Gastrocnemius medialis (tissue), 4 donors: ENCODE data around the gene OR6B3.

Source experiments
- POLR2A ChIP-seq, 2 donors: fragments of 450-650 bp; IDR thresholded peaks; one replicate each; pipeline ENCODE4 v1.6.1; 2017; ENCODE audit warnings: antibody characterized with exemption in 2 of 2, mild to moderate bottlenecking in 2 of 2, moderate library complexity in 2 of 2
- TF ChIP-seq, protein P1 (sequence below), 5 experiments: fragments of 450-650 bp in 3 of 5; fragments of 200-600 bp in 2 of 5; sonication (generic) in 2 of 5; IDR thresholded peaks in 4 of 5; conservative IDR thresholded peaks in 1 of 5; 1 replicate in 4 of 5; 2 replicates in 1 of 5; pipeline ENCODE4 v1.5.1; 2016 to 2019; ENCODE audit warnings: antibody characterized with exemption in 5 of 5, mild to moderate bottlenecking in 3 of 5, moderate library complexity in 3 of 5

DNA sequence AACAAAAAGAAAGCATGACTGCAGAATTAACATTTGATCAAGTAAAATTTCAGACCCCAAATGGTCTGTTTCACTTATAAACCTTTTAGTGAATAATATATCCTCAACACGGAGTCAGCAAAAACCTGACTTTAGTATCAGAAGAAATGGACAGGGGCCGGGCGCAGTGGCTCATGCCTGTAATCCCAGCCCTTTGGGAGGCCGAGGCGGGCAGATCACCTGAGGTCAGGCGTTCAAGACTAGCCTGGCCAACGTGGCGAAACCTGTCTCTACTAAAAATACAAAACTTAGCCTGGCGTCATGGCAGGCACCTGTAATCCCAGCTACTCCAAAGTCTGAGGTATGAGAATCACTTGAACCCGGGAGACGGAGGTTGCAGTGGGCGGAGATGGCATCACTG is 3.0 kb downstream of the OR6B3 start:
- TF ChIP-seq, protein P1, sequence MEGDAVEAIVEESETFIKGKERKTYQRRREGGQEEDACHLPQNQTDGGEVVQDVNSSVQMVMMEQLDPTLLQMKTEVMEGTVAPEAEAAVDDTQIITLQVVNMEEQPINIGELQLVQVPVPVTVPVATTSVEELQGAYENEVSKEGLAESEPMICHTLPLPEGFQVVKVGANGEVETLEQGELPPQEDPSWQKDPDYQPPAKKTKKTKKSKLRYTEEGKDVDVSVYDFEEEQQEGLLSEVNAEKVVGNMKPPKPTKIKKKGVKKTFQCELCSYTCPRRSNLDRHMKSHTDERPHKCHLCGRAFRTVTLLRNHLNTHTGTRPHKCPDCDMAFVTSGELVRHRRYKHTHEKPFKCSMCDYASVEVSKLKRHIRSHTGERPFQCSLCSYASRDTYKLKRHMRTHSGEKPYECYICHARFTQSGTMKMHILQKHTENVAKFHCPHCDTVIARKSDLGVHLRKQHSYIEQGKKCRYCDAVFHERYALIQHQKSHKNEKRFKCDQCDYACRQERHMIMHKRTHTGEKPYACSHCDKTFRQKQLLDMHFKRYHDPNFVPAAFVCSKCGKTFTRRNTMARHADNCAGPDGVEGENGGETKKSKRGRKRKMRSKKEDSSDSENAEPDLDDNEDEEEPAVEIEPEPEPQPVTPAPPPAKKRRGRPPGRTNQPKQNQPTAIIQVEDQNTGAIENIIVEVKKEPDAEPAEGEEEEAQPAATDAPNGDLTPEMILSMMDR (IDR thresholded peaks at IDR 0.05 in 4 of 5, conservative IDR thresholded peaks at IDR 0.05 in 1 of 5) = no peak
- no peak for TF ChIP-seq POLR2A (IDR thresholded peaks at IDR 0.05)
